HUES6 (cell line): Measurements from ENCODE around the gene AGXT2.
A peak's percentile ranks its signal among the peaks of the same experiment; 100 is the strongest.

Experiments
- H3K27ac ChIP-seq: 2 replicates; pipeline ENCODE4 v1.7.0; 2013; ENCODE audit warnings: low read depth, mild to moderate bottlenecking, low read length, inconsistent platforms
- H3K27me3 ChIP-seq: 2 replicates; pipeline ENCODE4 v1.6.1; 2013; ENCODE audit warnings: low read length; ENCODE audit not compliant: control insufficient read depth, insufficient read depth
- H3K36me3 ChIP-seq: 2 replicates; pipeline ENCODE4 v1.6.1; 2013; ENCODE audit warnings: low read length; ENCODE audit not compliant: control insufficient read depth, insufficient read depth
- H3K4me1 ChIP-seq: 2 replicates; pipeline ENCODE4 v1.6.1; 2013; ENCODE audit warnings: low read length; ENCODE audit not compliant: control insufficient read depth, insufficient read depth
- H3K4me3 ChIP-seq: 2 replicates; pipeline ENCODE4 v1.5.1; 2013; ENCODE audit warnings: low read depth, low read length
- H3K9ac ChIP-seq: one replicate; pipeline ENCODE4 v1.6.1; 2013; ENCODE audit warnings: mild to moderate bottlenecking, low read length
- H3K9me3 ChIP-seq: 2 replicates; pipeline ENCODE4 v1.6.1; 2013; ENCODE audit warnings: low read depth, low read length; ENCODE audit not compliant: control insufficient read depth, insufficient read depth

The AGXT2 gene

GRCh38 chr5:35015063-35015462 lies 32.7 kb downstream of the AGXT2 start:
- H3K9me3 ChIP-seq = no peaks in the 10 kb centered on the region
- H3K9ac ChIP-seq = no peak overlapping the region

GRCh38 chr5:35012796-35013195 lies 35.0 kb downstream of the AGXT2 start:
- Histone ChIP-seq H3K4me1 (no peaks in the 10 kb centered on the region), H3K36me3 (no peaks in the 10 kb centered on the region), H3K4me3 (no peak overlapping the region), H3K9me3 (no peaks in the 10 kb centered on the region), H3K27ac (no peak overlapping the region), H3K27me3 (no peaks in the 10 kb centered on the region), H3K9ac (no peak overlapping the region)

More at GRCh38 chr5:35015063-35015462, 32.7 kb downstream of the AGXT2 start:
- H3K27ac ChIP-seq = no peak overlapping the region
- H3K4me1 ChIP-seq = no peaks in the 10 kb centered on the region
- no peaks in the 10 kb centered on the region for H3K27me3 ChIP-seq
- H3K4me3 ChIP-seq = no peak overlapping the region
- no peaks in the 10 kb centered on the region for H3K36me3 ChIP-seq

GRCh38 chr5:35012365-35012764 lies 35.4 kb downstream of the AGXT2 start:
- H3K4me1 ChIP-seq = no peaks in the 10 kb centered on the region
- no peaks in the 10 kb centered on the region; the same call in 1 of the 2 replicates for H3K9me3 ChIP-seq
- H3K9ac ChIP-seq = no peak overlapping the region
- H3K4me3 ChIP-seq = no peak overlapping the region
- H3K27me3 ChIP-seq = no peaks in the 10 kb centered on the region
- H3K27ac ChIP-seq = no peak overlapping the region
- no peaks in the 10 kb centered on the region for H3K36me3 ChIP-seq

GRCh38 chr5:35010676-35011075 lies 37.1 kb downstream of the AGXT2 start:
- Histone ChIP-seq H3K36me3 (no peaks in the 10 kb centered on the region), H3K27ac (no peak overlapping the region), H3K9ac (no peak overlapping the region), H3K4me3 (no peak overlapping the region), H3K9me3 (no peaks in the 10 kb centered on the region; the same call in 1 of the 2 replicates), H3K27me3 (no peaks in the 10 kb centered on the region), H3K4me1 (no peaks in the 10 kb centered on the region)

- H3K9me3 ChIP-seq = no peaks in the 10 kb centered on the region; the same call in 1 of the 2 replicates
- H3K9ac ChIP-seq = no peak overlapping the region
- H3K36me3 ChIP-seq = no peaks in the 10 kb centered on the region
- H3K27ac ChIP-seq = no peak overlapping the region
- H3K27me3 ChIP-seq = no peaks in the 10 kb centered on the region
- H3K4me1 ChIP-seq = peaks cover 2% of the 10 kb centered on the region
- no peak overlapping the region for H3K4me3 ChIP-seq
Observed at GRCh38 chr5:35009657-35010056, 38.1 kb downstream of the AGXT2 start.

- Histone ChIP-seq H3K4me3 (no peak overlapping the region), H3K27me3 (no peaks in the 10 kb centered on the region), H3K9ac (no peak overlapping the region), H3K9me3 (no peaks in the 10 kb centered on the region; the same call in 1 of the 2 replicates), H3K27ac (no peak overlapping the region), H3K4me1 (peaks cover 9% of the 10 kb centered on the region), H3K36me3 (no peaks in the 10 kb centered on the region)
Observed at GRCh38 chr5:35009019-35009418, 38.7 kb downstream of the AGXT2 start.

- H3K36me3 ChIP-seq = no peaks in the 10 kb centered on the region
- no peaks in the 10 kb centered on the region for H3K27me3 ChIP-seq
- peaks cover 14% of the 10 kb centered on the region for H3K4me1 ChIP-seq
- no peak overlapping the region for H3K4me3 ChIP-seq
- H3K27ac ChIP-seq = no peak overlapping the region
- H3K9ac ChIP-seq = no peak overlapping the region
- no peaks in the 10 kb centered on the region; the same call in 1 of the 2 replicates for H3K9me3 ChIP-seq
Observed at GRCh38 chr5:35004771-35005170, 43.0 kb downstream of the AGXT2 start.

- Histone ChIP-seq H3K27me3 (no peaks in the 10 kb centered on the region), H3K36me3 (no peaks in the 10 kb centered on the region), H3K4me1 (peaks cover 14% of the 10 kb centered on the region), H3K27ac (no peak overlapping the region), H3K9ac (no peak overlapping the region), H3K9me3 (no peaks in the 10 kb centered on the region; the same call in 1 of the 2 replicates), H3K4me3 (0 out of 2 replicates have a peak overlapping the region, but pooled peaks have one; percentile 0)
Observed at GRCh38 chr5:35004200-35004599, 43.5 kb downstream of the AGXT2 start.

- Histone ChIP-seq H3K36me3 (no peaks in the 10 kb centered on the region), H3K4me1 (peaks cover 14% of the 10 kb centered on the region), H3K27ac (no peak overlapping the region), H3K9me3 (no peaks in the 10 kb centered on the region; the same call in 1 of the 2 replicates), H3K9ac (no peak overlapping the region), H3K4me3 (no peak overlapping the region), H3K27me3 (no peaks in the 10 kb centered on the region)
Observed at GRCh38 chr5:35003018-35003957, 44.5 kb downstream of the AGXT2 start.

GRCh38 chr5:35002459-35002858 lies 45.3 kb downstream of the AGXT2 start:
- Histone ChIP-seq H3K9ac (no peak overlapping the region), H3K4me1 (peaks cover 14% of the 10 kb centered on the region), H3K36me3 (no peaks in the 10 kb centered on the region), H3K27ac (no peak overlapping the region), H3K9me3 (no peaks in the 10 kb centered on the region; the same call in 1 of the 2 replicates), H3K27me3 (no peaks in the 10 kb centered on the region), H3K4me3 (no peak overlapping the region)

GRCh38 chr5:35001842-35002241 lies 45.9 kb downstream of the AGXT2 start:
- H3K4me3 ChIP-seq = no peak overlapping the region
- no peaks in the 10 kb centered on the region for H3K9me3 ChIP-seq
- H3K36me3 ChIP-seq = no peaks in the 10 kb centered on the region
- no peak overlapping the region for H3K27ac ChIP-seq
- peaks cover 14% of the 10 kb centered on the region for H3K4me1 ChIP-seq
- H3K27me3 ChIP-seq = no peaks in the 10 kb centered on the region
- no peak overlapping the region for H3K9ac ChIP-seq
